GM19467 (cell line): ENCODE results near the gene PLA2R1.

ENCODE experiments used
- ATAC-seq: cut with Tn5 transposase; IDR thresholded peaks from one replicate; pipeline ENCODE4 v1.9.1; 2021; ENCODE audit warnings: mild to moderate bottlenecking, moderate library complexity; ENCODE audit not compliant: unreplicated experiment

The PLA2R1 gene

GRCh38 chr2:160033732-160034392 lies 28.6 kb downstream of the PLA2R1 start:
- ATAC-seq = no peak

- ATAC-seq = no peak
Measured at GRCh38 chr2:160029270-160029628, 33.2 kb downstream of the PLA2R1 start.

- no peak for ATAC-seq
Measured at GRCh38 chr2:160028431-160029269, 33.8 kb downstream of the PLA2R1 start.

- ATAC-seq = no peak
Measured at GRCh38 chr2:160022162-160022561, 40.3 kb downstream of the PLA2R1 start.

- ATAC-seq = no peak
Measured at GRCh38 chr2:160019374-160020090, 42.9 kb downstream of the PLA2R1 start.

GRCh38 chr2:160015746-160016145 lies 46.7 kb downstream of the PLA2R1 start:
- ATAC-seq = no peak

- ATAC-seq = no peak
Measured at GRCh38 chr2:160014227-160014626, 48.2 kb downstream of the PLA2R1 start.

- ATAC-seq = no peak
Measured at GRCh38 chr2:160010361-160011145, 51.9 kb downstream of the PLA2R1 start.

- ATAC-seq = no peak
Measured at GRCh38 chr2:160007111-160007510, 55.3 kb downstream of the PLA2R1 start.

- ATAC-seq = peak; percentile 57
Measured at GRCh38 chr2:160006475-160006874, 55.9 kb downstream of the PLA2R1 start.

- no peak for ATAC-seq
Measured at GRCh38 chr2:160005908-160006307, 56.5 kb downstream of the PLA2R1 start.

GRCh38 chr2:160005476-160005875 lies 56.9 kb downstream of the PLA2R1 start:
- no peak for ATAC-seq

- no peak for ATAC-seq
Measured at GRCh38 chr2:159998961-159999360, 63.5 kb downstream of the PLA2R1 start.

GRCh38 chr2:159998243-159998642 lies 64.2 kb downstream of the PLA2R1 start:
- ATAC-seq = no peak

GRCh38 chr2:159996792-159997546 lies 65.4 kb downstream of the PLA2R1 start:
- ATAC-seq = no peak

- no peak for ATAC-seq
Measured at GRCh38 chr2:159995038-159995437, 67.4 kb downstream of the PLA2R1 start.

- no peak for ATAC-seq
Measured at GRCh38 chr2:159989249-159989648, 73.2 kb downstream of the PLA2R1 start.

- no peak for ATAC-seq
Measured at GRCh38 chr2:159988412-159988970, 73.9 kb downstream of the PLA2R1 start.

- ATAC-seq = no peak
Measured at GRCh38 chr2:159987181-159987580, 75.2 kb downstream of the PLA2R1 start.

GRCh38 chr2:159985656-159986055 lies 76.8 kb downstream of the PLA2R1 start:
- no peak for ATAC-seq
